Heart left ventricle (tissue), 13 donors: ENCODE data around the gene FAM167B.

Source experiments
- POLR2A ChIP-seq, 2 donors: fragments of 450-650 bp; IDR thresholded peaks; one replicate each; pipeline ENCODE4 v1.6.1; 2017; ENCODE audit warnings: antibody characterized with exemption in 2 of 2, mild to moderate bottlenecking in 2 of 2, moderate library complexity in 2 of 2
- TF ChIP-seq, protein P1 (sequence below), 12 donors: fragments of 200-600 bp; sonication (generic) in 4 of 12; IDR thresholded peaks; one replicate each; pipeline versions ENCODE4 v1.5.0 to v1.8.0; 2018 to 2022; ENCODE audit warnings: antibody characterized with exemption in 12 of 12, mild to moderate bottlenecking in 5 of 12
- donor health status: ischemic (EF 13 %, LVEDD 7.1; RV severe dilation, severe dysfunction).
- donor health status: DM: no; HTN: yes; CAD: no.
- donor health status: DM: no; HTN: no; CAD: no.
- donor health status: ischemic (EF 25% LVEDD 6.9; RV normal size, moderate dysfunction).
- donor health status: ischemic (EF 25% LVEDD 5.7; RV mildly dilated, moderate dysfunction).
- donor health status: ischemic (EF 35%, LVEDD 5.7; RV mildly dilated, moderate dysfunction).
- donor health status: nonischemic (EF 11% LVEDD 7.7; RV severe dilation, severe dysfunction).
- donor health status: DM: yes; HTN: yes; CAD: no.
- donor health status: PGD.
- donor health status: ischemic (EF 29% LVEDD 5.4; RV normal size, mild dysfunction).
- donor health status: nonischemic (EF 23%, LVEDD 6.1; RV moderate dilation, normal function).

DNA sequence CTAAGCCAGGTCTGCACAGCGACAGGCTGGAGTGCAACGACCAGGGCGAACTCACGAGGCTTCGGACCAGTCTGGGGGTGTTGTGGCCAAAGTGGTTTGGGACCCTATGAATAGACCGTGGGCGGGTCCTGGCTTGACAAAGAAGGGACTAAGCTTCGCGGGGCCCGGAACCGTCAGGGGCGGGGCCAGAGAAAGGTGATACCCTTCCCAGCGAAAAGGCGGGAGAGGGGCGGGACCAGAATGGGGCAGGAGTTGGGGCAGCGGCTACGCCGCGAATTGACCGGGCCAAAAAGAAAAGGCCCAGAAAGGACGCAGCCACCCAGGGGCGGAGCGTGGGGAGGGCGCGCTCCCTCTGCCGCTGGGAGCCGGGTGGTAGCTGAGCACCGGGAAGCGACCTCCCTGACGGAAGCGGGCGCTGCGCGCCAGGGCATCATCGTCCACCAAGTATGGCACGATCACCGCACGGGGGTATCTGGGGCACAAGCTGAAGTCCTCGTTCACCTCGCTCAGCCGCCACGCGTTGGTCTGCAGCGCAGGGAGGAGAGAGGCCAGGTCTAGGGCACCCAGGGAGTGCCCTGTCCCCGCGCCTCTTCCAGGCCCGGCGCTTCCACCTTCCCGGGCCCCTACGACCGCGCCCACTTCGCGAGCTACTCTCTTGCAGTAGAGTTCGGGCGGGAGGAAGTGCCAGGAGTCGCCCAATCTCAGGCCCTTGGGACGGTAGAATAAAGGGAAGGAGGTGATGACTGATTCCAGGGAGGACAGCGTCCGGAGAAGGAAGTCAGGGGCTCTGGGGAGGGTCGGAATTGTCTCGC lies 6.7 kb upstream of the FAM167B start:
- TF ChIP-seq, protein P1, sequence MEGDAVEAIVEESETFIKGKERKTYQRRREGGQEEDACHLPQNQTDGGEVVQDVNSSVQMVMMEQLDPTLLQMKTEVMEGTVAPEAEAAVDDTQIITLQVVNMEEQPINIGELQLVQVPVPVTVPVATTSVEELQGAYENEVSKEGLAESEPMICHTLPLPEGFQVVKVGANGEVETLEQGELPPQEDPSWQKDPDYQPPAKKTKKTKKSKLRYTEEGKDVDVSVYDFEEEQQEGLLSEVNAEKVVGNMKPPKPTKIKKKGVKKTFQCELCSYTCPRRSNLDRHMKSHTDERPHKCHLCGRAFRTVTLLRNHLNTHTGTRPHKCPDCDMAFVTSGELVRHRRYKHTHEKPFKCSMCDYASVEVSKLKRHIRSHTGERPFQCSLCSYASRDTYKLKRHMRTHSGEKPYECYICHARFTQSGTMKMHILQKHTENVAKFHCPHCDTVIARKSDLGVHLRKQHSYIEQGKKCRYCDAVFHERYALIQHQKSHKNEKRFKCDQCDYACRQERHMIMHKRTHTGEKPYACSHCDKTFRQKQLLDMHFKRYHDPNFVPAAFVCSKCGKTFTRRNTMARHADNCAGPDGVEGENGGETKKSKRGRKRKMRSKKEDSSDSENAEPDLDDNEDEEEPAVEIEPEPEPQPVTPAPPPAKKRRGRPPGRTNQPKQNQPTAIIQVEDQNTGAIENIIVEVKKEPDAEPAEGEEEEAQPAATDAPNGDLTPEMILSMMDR (IDR thresholded peaks at IDR 0.05) = peak in 10 of 12 donors; percentile 18 to 55 (median 27)
- TF ChIP-seq POLR2A (IDR thresholded peaks at IDR 0.05) = peak in 1 of 2 donors; percentile 60
